ENCODE results near the gene WDFY4.

- TF ChIP-seq CTCF (optimal IDR thresholded peaks at IDR 0.05 in 1 of 3, IDR thresholded peaks at IDR 0.05 in 1 of 3, conservative IDR thresholded peaks at IDR 0.05 in 1 of 3; ENCODE audit: extremely low read depth in 1 of 3, insufficient read depth in 2 of 3, low read length in 3 of 3) (no peak), EZH2 (IDR thresholded peaks at IDR 0.05; ENCODE audit: low read length) (no peak)
Observed at GRCh38 chr10:48836605-48837004, 151.9 kb downstream of the WDFY4 start.

Data from keratinocyte (primary cell).